ENCODE data around the gene METTL26. TPM values are rescaled to one million over a fixed set of nuclear protein-coding genes. Genes with fewer than 3 reads are reported as not detected.

METTL26 gene
- total RNA-seq, 6 experiments from 2014 or later = 91.6 to 115 (median 105) TPM

GRCh38 chr16:620700-621525, 15.2 kb downstream of the METTL26 start:
- DNase-seq = no peak
- Mint-ChIP-seq H3K27me3 (ENCODE audit: insufficient read depth) (peaks cover 1% of the 10 kb centered on the region), H3K9me3 (no peaks in the 10 kb centered on the region), H3K4me1 (ENCODE audit: low read depth) (peaks cover 31% of the 10 kb centered on the region), H3K36me3 (ENCODE audit: low read depth) (no peaks in the 10 kb centered on the region), H3K4me3 (no peak overlapping the region), H3K27ac (no peak overlapping the region)
- TF ChIP-seq, protein P1, sequence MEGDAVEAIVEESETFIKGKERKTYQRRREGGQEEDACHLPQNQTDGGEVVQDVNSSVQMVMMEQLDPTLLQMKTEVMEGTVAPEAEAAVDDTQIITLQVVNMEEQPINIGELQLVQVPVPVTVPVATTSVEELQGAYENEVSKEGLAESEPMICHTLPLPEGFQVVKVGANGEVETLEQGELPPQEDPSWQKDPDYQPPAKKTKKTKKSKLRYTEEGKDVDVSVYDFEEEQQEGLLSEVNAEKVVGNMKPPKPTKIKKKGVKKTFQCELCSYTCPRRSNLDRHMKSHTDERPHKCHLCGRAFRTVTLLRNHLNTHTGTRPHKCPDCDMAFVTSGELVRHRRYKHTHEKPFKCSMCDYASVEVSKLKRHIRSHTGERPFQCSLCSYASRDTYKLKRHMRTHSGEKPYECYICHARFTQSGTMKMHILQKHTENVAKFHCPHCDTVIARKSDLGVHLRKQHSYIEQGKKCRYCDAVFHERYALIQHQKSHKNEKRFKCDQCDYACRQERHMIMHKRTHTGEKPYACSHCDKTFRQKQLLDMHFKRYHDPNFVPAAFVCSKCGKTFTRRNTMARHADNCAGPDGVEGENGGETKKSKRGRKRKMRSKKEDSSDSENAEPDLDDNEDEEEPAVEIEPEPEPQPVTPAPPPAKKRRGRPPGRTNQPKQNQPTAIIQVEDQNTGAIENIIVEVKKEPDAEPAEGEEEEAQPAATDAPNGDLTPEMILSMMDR (IDR thresholded peaks at IDR 0.05) = no peak

GRCh38 chr16:619476-620100, 16.5 kb downstream of the METTL26 start:
- peaks cover 1% of the 10 kb centered on the region for H3K27me3 Mint-ChIP-seq (ENCODE audit: insufficient read depth)
- H3K4me3 Mint-ChIP-seq = no peak overlapping the region
- no peak overlapping the region for H3K27ac Mint-ChIP-seq

DNA sequence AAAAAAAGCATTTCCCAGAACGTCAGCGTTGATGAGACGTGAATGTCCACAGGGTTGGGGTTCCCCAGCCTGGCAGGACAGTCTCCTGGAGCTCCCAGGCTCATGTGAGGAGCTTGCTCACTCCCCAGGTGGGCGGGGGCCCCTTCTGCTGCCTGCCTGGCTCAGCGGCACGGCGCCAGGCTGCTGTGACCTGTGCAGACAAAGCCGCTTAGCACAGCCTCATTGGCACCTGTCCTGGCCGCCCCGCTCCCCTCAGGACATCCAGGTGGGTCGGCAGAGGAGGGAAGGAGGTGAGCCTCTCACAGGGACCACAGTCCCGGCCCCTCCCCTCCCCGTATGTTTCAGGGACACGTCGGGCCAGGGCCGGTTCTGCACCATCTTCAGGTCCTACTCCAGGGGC, 18.2 kb downstream of the METTL26 start:
- no peak for DNase-seq
- Mint-ChIP-seq H3K27ac (no peak overlapping the region), H3K9me3 (peaks cover 16% of the 10 kb centered on the region), H3K27me3 (ENCODE audit: insufficient read depth) (no peaks in the 10 kb centered on the region), H3K36me3 (ENCODE audit: low read depth) (peaks cover 18% of the 10 kb centered on the region), H3K4me1 (ENCODE audit: low read depth) (peaks cover 16% of the 10 kb centered on the region; the same call in 1 of the 2 replicates), H3K4me3 (no peak overlapping the region)
- TF ChIP-seq, protein P1 (IDR thresholded peaks at IDR 0.05) = no peak

More at GRCh38 chr16:619476-620100, 16.5 kb downstream of the METTL26 start:
- DNase-seq = no peak
- peaks cover 5% of the 10 kb centered on the region for H3K9me3 Mint-ChIP-seq
- H3K4me1 Mint-ChIP-seq (ENCODE audit: low read depth) = peaks cover 30% of the 10 kb centered on the region
- TF ChIP-seq, protein P1 (IDR thresholded peaks at IDR 0.05) = no peak
- peaks cover 5% of the 10 kb centered on the region for H3K36me3 Mint-ChIP-seq (ENCODE audit: low read depth)

DNA sequence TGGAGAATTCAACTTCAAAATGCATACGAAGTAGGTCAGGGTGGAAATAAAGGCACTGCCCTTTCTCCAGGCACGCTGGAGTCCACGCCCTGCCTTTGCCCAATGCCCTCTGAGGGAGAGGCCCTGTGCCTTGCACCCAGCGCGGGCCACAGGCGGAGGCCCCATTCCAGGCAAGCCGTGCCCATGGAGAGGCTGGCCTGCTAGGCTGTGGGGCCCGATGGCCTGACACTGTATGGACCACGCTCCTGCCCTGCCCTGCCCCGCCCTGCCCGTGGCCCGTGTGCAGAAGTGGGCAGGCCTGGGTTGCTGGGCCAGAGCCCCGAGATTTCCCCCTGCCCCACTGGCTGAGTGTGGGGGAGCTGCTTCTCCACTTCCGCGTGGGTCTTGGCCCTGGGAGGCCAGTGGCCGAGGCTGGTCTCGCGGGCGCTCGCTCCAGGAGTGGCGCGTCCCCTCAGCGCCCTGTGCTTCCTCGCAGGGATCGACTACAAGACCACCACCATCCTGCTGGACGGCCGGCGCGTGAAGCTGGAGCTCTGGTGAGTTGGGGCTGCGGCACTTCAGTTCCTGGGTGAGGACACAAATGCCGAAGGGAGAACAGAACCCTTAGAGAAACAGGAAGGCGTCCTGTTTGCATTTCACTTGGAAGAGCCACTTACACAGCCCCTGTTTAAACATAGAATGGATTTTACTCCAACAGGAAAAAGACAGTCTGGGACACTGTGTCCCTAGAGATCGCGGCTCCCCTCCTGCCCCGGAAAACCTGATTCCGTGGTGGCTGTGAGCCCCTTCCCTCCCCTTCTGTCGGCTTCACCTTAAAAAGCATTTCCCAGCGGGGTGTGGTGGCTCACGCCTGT, 19.1 kb downstream of the METTL26 start:
- peaks cover 16% of the 10 kb centered on the region for H3K9me3 Mint-ChIP-seq
- H3K36me3 Mint-ChIP-seq (ENCODE audit: low read depth) = peaks cover 18% of the 10 kb centered on the region
- no peaks in the 10 kb centered on the region for H3K27me3 Mint-ChIP-seq (ENCODE audit: insufficient read depth)
- peaks cover 7% of the 10 kb centered on the region; the same call in 1 of the 2 replicates for H3K4me1 Mint-ChIP-seq (ENCODE audit: low read depth)
- TF ChIP-seq, protein P1 (IDR thresholded peaks at IDR 0.05) = no peak
- H3K4me3 Mint-ChIP-seq = no peak overlapping the region
- no peak overlapping the region for H3K27ac Mint-ChIP-seq
- no peak for DNase-seq

DNA sequence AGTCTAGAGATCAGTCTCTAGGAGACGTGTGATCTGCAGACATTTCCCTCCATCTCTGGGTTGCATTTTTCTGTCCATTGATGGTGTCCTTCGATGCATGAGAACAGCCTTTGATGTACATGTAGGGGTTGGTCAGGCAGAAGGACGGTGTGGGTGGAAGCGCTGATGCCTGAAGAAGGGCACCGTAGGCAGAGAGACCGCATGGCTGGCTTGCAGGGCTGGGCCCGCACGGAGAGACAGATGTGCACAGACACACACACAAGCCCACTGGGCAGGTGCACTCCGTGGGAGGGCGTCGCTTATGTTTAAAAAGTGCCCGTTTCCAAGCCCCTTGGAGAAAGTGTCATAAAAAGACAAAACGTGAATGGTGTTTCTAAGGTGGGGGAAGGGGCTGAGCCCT, 21.0 kb downstream of the METTL26 start:
- no peak overlapping the region for H3K27ac Mint-ChIP-seq
- H3K9me3 Mint-ChIP-seq = peaks cover 23% of the 10 kb centered on the region
- no peak overlapping the region for H3K4me3 Mint-ChIP-seq
- no peak for DNase-seq
- no peaks in the 10 kb centered on the region for H3K4me1 Mint-ChIP-seq (ENCODE audit: low read depth)
- peaks cover 24% of the 10 kb centered on the region for H3K36me3 Mint-ChIP-seq (ENCODE audit: low read depth)
- no peaks in the 10 kb centered on the region for H3K27me3 Mint-ChIP-seq (ENCODE audit: insufficient read depth)
- TF ChIP-seq, protein P1 (IDR thresholded peaks at IDR 0.05) = no peak
